B cell (primary cell): ENCODE measurements around the gene MBIP. TPM values are rescaled to one million over a fixed set of nuclear protein-coding genes. Genes with fewer than 3 reads are reported as not detected.

Experiments
- ATAC-seq: fragments of 200-7000 bp; cut with Tn5 transposase; one replicate; pipeline ENCODE4 v1.10.0; 2021; ENCODE audit warnings: low read depth, mild to moderate bottlenecking, moderate number of reproducible peaks, moderate library complexity
- CTCF ChIA-PET: fragments of 350-600 bp; sonication (Branson Sonifier 250); formaldehyde crosslinking; loops from one replicate; lab custom pipeline; 2021; ENCODE audit warnings: antibody characterized with exemption, inconsistent platforms; lab: Charles Lee
- POLR2A ChIA-PET: fragments of 350-600 bp; sonication (Branson Sonifier 250); formaldehyde crosslinking; loops from one replicate; lab custom pipeline; 2021; ENCODE audit warnings: antibody characterized with exemption; lab: Charles Lee
- DNase-seq: peaks from one replicate; pipeline ENCODE4 v3.0.0; 2013
- H2AFZ ChIP-seq: 2 replicates; pipeline ENCODE4 v1.6.1; 2012; ENCODE audit warnings: mild to moderate bottlenecking, low read depth, low read length; ENCODE audit not compliant: insufficient read depth, poor library complexity, severe bottlenecking
- H3K27ac ChIP-seq, 2 donors: 1 replicate in 1 of 2; 2 replicates in 1 of 2; pipeline ENCODE4 v1.5.1; 2012 to 2013; ENCODE audit warnings: low read length in 2 of 2, mild to moderate bottlenecking in 2 of 2, moderate library complexity in 1 of 2
- H3K27me3 ChIP-seq, 4 experiments: fragments of 200-600 bp in 1 of 4; sonication (generic) in 1 of 4; replicated peaks in 1 of 4; 1 replicate in 2 of 4; 2 replicates in 2 of 4; pipeline versions ENCODE4 v1.6.1 to v1.7.0; 2013 to 2016; ENCODE audit warnings: low read length in 3 of 4, mild to moderate bottlenecking in 2 of 4, mixed read lengths in 1 of 4, moderate library complexity in 1 of 4; ENCODE audit not compliant: insufficient read depth in 4 of 4, control insufficient read depth in 3 of 4; ENCODE audit errors: control extremely low read depth in 1 of 4
- H3K36me3 ChIP-seq, 2 experiments: replicated peaks in 1 of 2; 1 replicate in 1 of 2; 2 replicates in 1 of 2; pipeline versions ENCODE4 v1.6.1 to v1.7.1; 2013; ENCODE audit warnings: low read length in 1 of 2; ENCODE audit not compliant: insufficient read depth in 2 of 2, control insufficient read depth in 1 of 2; ENCODE audit errors: control extremely low read depth in 1 of 2, extremely low read depth in 1 of 2
- H3K4me1 ChIP-seq, 2 donors: fragments of 200-600 bp in 1 of 2; sonication (generic) in 1 of 2; 1 replicate in 1 of 2; 2 replicates in 1 of 2; pipeline versions ENCODE4 v1.5.1 to v1.6.1; 2013 to 2017; ENCODE audit warnings: low read length in 2 of 2; ENCODE audit not compliant: control insufficient read depth in 2 of 2, insufficient read depth in 2 of 2
- H3K4me2 ChIP-seq: replicated peaks from 2 replicates; pipeline ENCODE3; 2012; ENCODE audit warnings: mild to moderate bottlenecking, low read depth, low read length; ENCODE audit not compliant: poor library complexity, severe bottlenecking
- H3K4me3 ChIP-seq, 5 experiments: fragments of 200-600 bp in 1 of 5; sonication (generic) in 1 of 5; 1 replicate in 3 of 5; 2 replicates in 2 of 5; pipeline versions ENCODE4 v1.5.1 to v1.7.0; 2011 to 2016; ENCODE audit warnings: low read length in 4 of 5, mild to moderate bottlenecking in 4 of 5, low read depth in 2 of 5, control low read depth in 1 of 5, moderate library complexity in 1 of 5; ENCODE audit not compliant: insufficient read depth in 1 of 5; ENCODE audit errors: control extremely low read depth in 1 of 5, extremely low read depth in 1 of 5
- H3K79me2 ChIP-seq: fragments of 200-600 bp; sonication (generic); one replicate; pipeline ENCODE4 v1.6.0; 2016; ENCODE audit warnings: low read length; ENCODE audit not compliant: control insufficient read depth, insufficient read depth
- H3K9ac ChIP-seq: fragments of 200-600 bp; sonication (generic); 2 replicates; pipeline ENCODE4 v1.6.1; 2017; ENCODE audit warnings: mild to moderate bottlenecking, low read length, moderate library complexity
- H3K9me3 ChIP-seq, 3 donors: one replicate each; pipeline versions ENCODE4 v1.6.1 to v1.7.1; 2013; ENCODE audit warnings: low read length in 2 of 3; ENCODE audit not compliant: control insufficient read depth in 2 of 3, insufficient read depth in 1 of 3; ENCODE audit errors: control extremely low read depth in 1 of 3
- H4K20me1 ChIP-seq: 2 replicates; pipeline ENCODE4 v1.6.0; 2012; ENCODE audit warnings: mild to moderate bottlenecking, low read length; ENCODE audit not compliant: insufficient read depth, control insufficient read depth, poor library complexity, severe bottlenecking
- H3K27ac Mint-ChIP-seq: one replicate; pipeline ENCODE4 v1.8.0; 2021; ENCODE audit warnings: mixed read lengths
- H3K27me3 Mint-ChIP-seq: one replicate; pipeline ENCODE4 v1.8.0; 2021; ENCODE audit warnings: mixed read lengths
- H3K4me1 Mint-ChIP-seq: one replicate; pipeline ENCODE4 v1.8.0; 2021; ENCODE audit warnings: mixed read lengths
- H3K4me3 Mint-ChIP-seq: one replicate; pipeline ENCODE4 v1.8.0; 2021; ENCODE audit warnings: mixed read lengths
- H3K9me3 Mint-ChIP-seq: one replicate; pipeline ENCODE4 v1.8.0; 2022; ENCODE audit warnings: mixed read lengths; ENCODE audit not compliant: insufficient read depth
- CTCF ChIP-seq: fragments of 200-600 bp; IDR thresholded peaks from one replicate; pipeline ENCODE4 v1.8.0; 2022; ENCODE audit warnings: antibody characterized with exemption, mild to moderate bottlenecking
- EZH2 ChIP-seq: IDR thresholded peaks from 2 replicates; pipeline ENCODE4 v1.6.1; 2012; ENCODE audit warnings: borderline replicate concordance, low read depth, mild to moderate bottlenecking, moderate library complexity, low read length; ENCODE audit not compliant: insufficient read depth, poor library complexity, severe bottlenecking
- WGBS: methylation state at CpG from one replicate; pipeline ENCODE4 v1.1.5; 2013; ENCODE audit warnings: missing lambda C conversion rate; ENCODE audit not compliant: insufficient coverage; 5-methylcytosine and 5-hydroxymethylcytosine counted together
- intact Hi-C: fragments of 100-400 bp; cut with micrococcal nuclease; formaldehyde crosslinking; loops from one replicate; pipeline ENCODE4 v1.10.0; 2022
- polyA plus RNA-seq: library from polyadenylated mRNA; depleted of rRNA; stranded (reverse); fragments of >200 nt; gene quantifications from 2 replicates; pipeline ENCODE4 v1.2.3, GENCODE V29; 2012
- total RNA-seq, 2 donors: library from RNA; stranded (reverse); fragments of 120-200 nt in 1 of 2; gene quantifications; 1 replicate in 1 of 2; 2 replicates in 1 of 2; pipeline versions ENCODE4 v1.2.3 to v1.2.4, GENCODE V29; 2013 to 2022

The MBIP gene
- total and polyA plus RNA-seq, 2 donors (not counting 1 experiment from before 2014, with no cell fraction given), result 9.3 to 20.8 TPM

GRCh38 chr14:36289954-36290353, 30.5 kb downstream of the MBIP start:
- ATAC-seq, result no peak
- ChIA-PET POLR2A (no interaction called here), CTCF (no interaction called here)
- DNase-seq, result no peak
- WGBS, result no CpG with 5 or more reads among the region's 1 CpG
- Mint-ChIP-seq H3K27ac (no peak overlapping the region), H3K27me3 (peaks cover 6% of the 10 kb centered on the region), H3K4me1 (no peaks in the 10 kb centered on the region), H3K9me3 (no peaks in the 10 kb centered on the region), H3K4me3 (no peak overlapping the region)
- no peak overlapping the region for H2AFZ ChIP-seq
- no peaks in the 10 kb centered on the region for H3K27me3 ChIP-seq
- H4K20me1 ChIP-seq, result no peaks in the 10 kb centered on the region
- H3K79me2 ChIP-seq, result no peaks in the 10 kb centered on the region
- TF ChIP-seq EZH2 (no peak), CTCF (no peak)
- intact Hi-C loops, result no loop called here
- H3K4me1 ChIP-seq, result no peaks in the 10 kb centered on the region
- no peak overlapping the region for H3K4me3 ChIP-seq
- no peak overlapping the region for H3K4me2 ChIP-seq
- H3K27ac ChIP-seq, result no peak overlapping the region
- no peaks in the 10 kb centered on the region for H3K9me3 ChIP-seq
- H3K36me3 ChIP-seq, result no peaks in the 10 kb centered on the region
- no peak overlapping the region for H3K9ac ChIP-seq

GRCh38 chr14:36288496-36288895, 31.9 kb downstream of the MBIP start:
- no peaks in the 10 kb centered on the region for H3K79me2 ChIP-seq
- no peaks in the 10 kb centered on the region for H3K9me3 Mint-ChIP-seq
- H3K4me1 ChIP-seq, result no peaks in the 10 kb centered on the region
- H3K9ac ChIP-seq, result no peak overlapping the region
- ChIA-PET POLR2A (no interaction called here), CTCF (no interaction called here)
- TF ChIP-seq EZH2 (no peak), CTCF (no peak)
- no peaks in the 10 kb centered on the region for H3K27me3 ChIP-seq
- H3K9me3 ChIP-seq, result no peaks in the 10 kb centered on the region
- WGBS, result no CpG with 5 or more reads among the region's 3 CpGs
- H4K20me1 ChIP-seq, result no peaks in the 10 kb centered on the region
- no peak for ATAC-seq
- peaks cover 13% of the 10 kb centered on the region for H3K27me3 Mint-ChIP-seq
- no peak overlapping the region for H3K4me2 ChIP-seq
- H3K27ac Mint-ChIP-seq, result no peak overlapping the region
- no peak overlapping the region for H3K4me3 Mint-ChIP-seq
- no peak for DNase-seq
- H3K4me1 Mint-ChIP-seq, result no peaks in the 10 kb centered on the region
- no peaks in the 10 kb centered on the region for H3K36me3 ChIP-seq
- H2AFZ ChIP-seq, result no peak overlapping the region
- H3K27ac ChIP-seq, result no peak overlapping the region
- H3K4me3 ChIP-seq, result no peak overlapping the region
- intact Hi-C loops, result no loop called here
